Stimulated activated CD8-positive, alpha-beta memory T cell treated with anti-CD3 and anti-CD28 coated beads, Interleukin-15, amount 100 ng/mL, for 48 hours (primary cell): ENCODE data around the gene KRT32.
"Not testable (repeated sequence)": the region's sequence is repeated elsewhere in the genome, so short reads cannot be mapped to it uniquely, and the experiment has no call there.

Experiments used
- DNase-seq, 2 donors: peaks; one replicate each; pipeline ENCODE4 v3.0.0-alpha.2; 2020; ENCODE audit warnings: low read depth in 2 of 2

KRT32 gene

DNA sequence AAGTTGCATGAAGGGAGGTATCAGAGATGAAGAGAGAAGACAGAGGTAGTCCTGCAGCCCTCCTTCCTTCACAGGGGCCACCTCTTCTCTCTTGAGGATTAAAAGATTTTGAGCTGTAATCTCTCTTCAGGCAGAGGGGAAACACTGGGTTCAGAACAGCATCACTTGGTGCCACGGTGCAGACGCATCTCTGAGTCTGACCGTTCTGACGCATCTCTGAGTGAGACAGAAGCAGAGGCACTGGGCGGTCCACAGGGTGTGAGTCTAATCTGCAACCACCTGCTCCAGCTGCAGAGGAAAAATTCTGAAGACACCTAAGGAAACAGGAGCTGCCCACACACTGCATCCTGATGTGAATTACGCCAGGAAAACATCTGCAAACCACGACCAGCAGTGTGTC lies 37.5 kb downstream of the KRT32 start:
- no peak for DNase-seq

- DNase-seq: no peak
These were observed 38.4 kb downstream of the KRT32 start for GRCh38 chr17:41428591-41429291.

DNA sequence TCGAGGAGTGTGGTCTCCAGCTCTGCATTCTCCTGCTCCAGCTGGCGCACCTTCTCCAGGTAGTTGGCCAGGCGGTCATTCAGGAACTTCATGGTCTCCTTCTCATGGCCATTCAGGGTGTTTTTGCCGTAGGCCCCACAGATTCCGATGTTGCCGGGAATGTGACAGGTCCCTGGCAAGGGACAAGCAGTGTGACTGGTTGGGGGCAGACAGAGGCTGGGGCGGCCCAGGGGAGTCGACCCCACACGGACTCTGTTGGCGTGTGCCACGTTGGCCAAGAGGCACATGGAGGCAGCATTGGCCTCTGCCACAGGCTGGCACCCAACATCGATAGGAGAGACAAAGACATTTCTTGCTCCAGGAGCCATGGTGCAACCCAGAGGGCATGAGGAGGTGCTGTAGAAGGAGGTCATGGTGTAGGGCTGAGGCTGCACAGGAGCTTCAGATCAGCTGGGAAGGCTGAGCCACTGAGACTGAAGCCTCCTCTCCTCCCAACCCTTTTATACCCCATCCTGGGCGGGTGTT lies 43.0 kb downstream of the KRT32 start, which contains the start of gene KRT37:
Gene KRT37, minus strand, starts transcription at position 475 of the 525 bp plus-strand sequence. Its CDS starts 62 bp downstream, at position 413.
- no peak for DNase-seq

GRCh38 chr17:41422586-41422985 lies 44.6 kb downstream of the KRT32 start:
- not testable (repeated sequence) for DNase-seq

DNA sequence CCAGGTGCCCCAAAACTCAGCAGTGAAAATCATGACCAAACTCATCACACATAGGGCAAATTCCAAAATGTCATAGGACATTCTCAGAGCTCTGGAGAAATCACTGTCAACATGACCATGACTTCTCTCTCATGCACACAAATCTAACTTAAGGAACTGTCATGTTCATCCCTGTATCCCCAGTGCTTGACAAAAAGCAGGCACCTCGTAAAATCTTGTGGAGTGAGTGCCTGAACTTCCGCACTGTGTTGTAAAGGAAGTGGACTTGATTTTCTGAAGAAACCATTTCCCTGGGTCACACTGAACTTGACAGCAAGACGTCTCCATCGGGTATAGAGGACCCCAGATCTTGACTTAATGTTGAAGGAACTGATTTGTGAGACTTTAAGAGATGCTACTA lies 45.6 kb downstream of the KRT32 start:
- DNase-seq: no peak

GRCh38 chr17:41421116-41421515 lies 46.1 kb downstream of the KRT32 start:
- DNase-seq: no peak

DNA sequence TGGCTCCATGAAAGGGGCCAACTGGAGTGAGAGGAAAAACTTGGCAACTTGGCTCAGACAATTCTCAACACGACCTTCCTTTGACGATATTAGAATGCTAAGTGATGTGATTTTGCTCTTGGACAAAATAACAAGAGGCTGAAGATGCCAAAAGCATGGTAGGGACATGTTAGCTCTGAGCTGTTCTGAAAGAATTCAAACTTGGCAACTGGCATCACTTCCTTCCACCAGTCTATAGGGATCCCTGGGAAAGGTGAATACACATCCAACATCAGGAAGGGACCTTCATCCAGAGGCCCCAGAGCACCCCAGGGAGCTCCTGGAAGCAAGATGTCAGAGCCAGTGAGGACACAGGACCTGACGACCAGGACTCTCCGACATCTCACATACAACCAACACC lies 47.1 kb downstream of the KRT32 start:
- no peak for DNase-seq

DNA sequence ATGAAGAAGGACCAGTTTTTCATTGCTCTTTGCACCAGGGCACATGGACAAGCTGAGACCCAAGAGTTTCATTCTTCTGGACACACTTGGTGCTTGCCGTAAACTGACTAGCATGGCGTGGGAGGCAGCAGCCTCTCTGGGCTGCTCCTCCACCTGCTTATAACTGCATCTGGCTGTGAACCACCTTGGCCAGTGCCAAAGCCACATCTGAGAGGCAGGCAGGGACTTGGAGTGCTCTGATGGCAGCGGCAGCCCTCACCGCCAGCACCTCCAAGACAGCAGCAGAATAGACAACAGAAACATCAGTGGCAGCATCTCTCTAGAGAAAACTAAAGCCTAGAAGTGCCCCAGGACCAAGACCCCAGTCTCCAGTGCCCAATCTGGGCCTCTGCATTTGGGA lies 47.5 kb downstream of the KRT32 start:
- no peak for DNase-seq

DNA sequence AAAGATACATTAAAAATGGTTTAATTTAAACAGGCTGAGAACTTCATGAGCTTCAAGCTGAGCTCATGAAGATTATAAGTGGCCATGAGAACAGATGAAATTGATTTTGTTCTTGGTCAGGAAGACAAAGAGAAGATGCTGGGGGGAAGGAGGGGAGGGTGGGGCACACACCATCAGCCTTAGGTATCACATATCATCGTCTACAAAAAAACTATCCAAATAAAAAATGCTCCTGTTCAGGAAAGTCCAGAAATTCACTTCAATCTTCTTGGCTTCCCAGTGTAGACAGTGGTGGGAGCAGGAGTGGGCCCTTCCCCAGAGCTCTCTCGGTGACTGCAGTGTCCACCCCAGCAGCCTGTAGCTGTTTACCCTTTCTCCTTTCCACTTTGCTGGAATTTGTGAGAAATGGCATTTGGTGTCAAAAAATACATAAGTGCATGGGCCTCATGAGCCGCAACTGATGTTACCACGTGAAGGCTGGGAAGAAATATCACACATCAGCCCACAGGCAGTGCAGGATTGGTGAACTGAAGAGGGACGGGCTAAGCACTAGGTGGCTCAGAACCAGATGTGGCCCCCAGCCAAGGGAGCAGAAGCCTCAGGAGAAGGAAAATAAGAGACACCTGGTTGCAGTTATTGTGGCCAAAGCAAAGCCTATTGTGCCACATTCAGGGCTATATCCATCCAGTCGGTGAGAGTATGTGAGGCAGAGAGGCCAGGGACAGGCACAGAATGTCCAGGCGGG lies 48.9 kb downstream of the KRT32 start:
- DNase-seq: no peak

DNA sequence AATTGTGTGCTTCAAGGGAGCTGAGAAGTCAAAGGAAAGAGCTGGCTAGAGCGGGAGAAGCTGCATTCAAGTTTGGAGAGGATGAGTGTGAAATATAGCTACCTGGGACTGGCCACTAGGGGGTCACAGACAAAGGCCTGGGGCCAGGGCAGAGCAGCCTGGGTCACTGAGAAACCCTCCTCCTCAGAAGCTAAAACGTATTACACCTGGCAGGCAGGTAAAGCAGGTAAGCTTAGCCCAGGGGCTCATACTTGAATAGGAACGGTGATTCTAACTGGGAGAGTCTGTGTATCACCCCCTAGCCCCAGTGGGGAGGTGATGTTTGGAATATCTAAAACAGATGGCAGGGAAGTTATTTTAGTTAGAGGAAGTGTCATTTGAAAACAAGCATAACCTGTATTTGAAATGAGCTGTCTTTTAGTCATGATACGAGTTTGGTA lies 49.6 kb downstream of the KRT32 start:
- no peak for DNase-seq

DNA sequence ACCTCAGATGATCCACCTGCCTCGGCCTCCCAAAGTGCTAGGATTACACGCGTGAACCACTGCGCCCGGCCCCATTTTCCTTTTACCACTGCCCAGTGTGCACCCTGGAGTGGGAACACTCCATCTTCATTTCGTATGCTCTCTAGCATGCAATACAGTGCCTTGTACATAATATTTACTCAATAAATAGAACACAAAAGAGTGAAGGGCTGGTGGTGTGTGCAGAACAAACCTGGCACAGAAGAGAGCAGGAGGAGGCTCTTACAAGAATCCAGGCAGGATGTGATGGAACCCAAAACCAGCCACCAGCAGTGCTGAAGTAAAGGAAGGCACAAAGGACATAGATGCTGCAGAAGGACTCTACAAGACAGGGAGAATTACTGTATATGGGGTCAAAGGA lies 50.1 kb downstream of the KRT32 start:
- DNase-seq: no peak

DNA sequence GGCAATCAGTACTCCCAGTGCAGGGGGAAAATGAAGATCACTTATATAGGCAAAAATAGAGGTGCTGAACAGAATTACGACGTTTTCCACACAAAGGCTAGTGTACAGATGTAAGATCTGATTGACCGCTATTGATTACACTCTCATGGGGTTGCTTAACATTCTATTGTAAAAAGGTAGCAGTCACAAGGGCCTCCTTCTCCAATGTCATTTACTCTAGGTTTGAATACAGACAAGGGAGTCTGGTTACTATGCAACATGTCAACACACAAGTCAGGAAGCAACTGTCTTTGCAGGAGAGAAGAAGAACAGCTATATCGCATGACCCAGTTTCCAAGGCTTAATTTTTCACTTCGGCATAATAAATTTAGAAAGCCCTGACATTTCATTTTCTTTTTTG lies 50.7 kb downstream of the KRT32 start:
- no peak for DNase-seq

GRCh38 chr17:41415833-41416335 lies 51.3 kb downstream of the KRT32 start:
- DNase-seq: no peak

DNA sequence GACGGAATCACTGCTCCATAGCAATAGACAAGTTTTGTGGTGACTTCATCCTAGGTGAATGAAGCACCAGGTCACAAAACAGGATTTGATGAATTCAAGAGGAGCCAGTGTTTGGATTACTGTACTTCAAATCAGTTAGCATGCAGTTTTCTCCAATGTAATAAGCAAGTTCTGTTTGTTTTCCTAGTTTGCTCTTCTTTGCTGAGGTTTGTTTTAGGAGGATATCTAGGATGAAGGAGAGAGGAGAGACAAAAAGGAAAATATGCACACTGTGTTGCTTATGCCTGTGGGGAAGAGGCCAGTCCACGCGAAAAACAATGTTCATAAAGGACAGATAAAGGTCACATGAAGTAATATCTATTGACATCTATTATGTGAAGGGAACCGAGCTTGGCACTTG lies 51.8 kb downstream of the KRT32 start:
- DNase-seq: no peak

DNA sequence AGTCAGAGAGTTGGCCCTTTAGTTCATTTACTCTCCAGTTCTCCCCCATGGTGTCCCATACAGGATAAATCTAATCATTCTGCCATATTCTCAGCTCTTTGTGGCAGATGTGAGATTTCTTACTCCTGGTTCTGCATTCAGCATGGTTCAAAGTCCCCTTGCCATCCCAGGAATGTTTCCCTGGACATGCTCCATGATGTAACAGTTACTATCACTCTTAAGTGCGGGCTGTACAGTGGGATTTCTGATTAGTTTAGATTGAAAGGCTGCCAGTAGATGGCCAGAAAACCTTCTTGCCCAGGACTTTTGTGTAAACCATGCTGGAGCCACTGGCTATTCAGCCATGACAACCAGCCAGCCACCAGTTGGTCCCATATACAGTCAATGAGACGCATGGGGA lies 53.2 kb downstream of the KRT32 start:
- no peak for DNase-seq

DNA sequence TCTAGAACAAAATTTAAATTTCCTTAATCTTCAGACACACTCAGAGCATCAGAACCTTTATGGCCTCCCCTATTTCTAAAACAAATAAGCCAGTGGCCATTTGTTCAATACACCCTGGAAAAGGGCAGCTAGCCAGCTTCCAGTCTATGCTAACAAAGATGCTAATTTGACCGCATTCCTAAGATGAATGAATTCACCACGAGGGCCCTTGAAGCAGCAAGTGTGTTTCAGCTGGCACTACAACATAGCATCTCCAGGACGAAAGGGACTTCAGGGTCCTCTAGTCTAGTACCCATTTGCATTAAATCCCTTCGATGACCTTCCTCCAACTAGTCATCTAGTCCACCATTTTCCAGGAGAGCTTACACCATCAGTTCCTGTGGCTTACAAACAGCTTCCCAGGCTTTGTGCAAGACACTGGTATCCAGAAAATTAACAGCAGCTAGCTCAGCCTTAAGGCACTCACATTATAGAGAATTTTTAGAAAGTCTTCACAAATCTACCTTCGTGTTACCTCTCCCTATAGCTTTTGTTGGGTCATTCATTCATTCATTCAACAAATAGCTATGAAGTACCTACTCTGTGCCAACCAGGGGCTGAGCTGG lies 53.7 kb downstream of the KRT32 start:
- DNase-seq: no peak

DNA sequence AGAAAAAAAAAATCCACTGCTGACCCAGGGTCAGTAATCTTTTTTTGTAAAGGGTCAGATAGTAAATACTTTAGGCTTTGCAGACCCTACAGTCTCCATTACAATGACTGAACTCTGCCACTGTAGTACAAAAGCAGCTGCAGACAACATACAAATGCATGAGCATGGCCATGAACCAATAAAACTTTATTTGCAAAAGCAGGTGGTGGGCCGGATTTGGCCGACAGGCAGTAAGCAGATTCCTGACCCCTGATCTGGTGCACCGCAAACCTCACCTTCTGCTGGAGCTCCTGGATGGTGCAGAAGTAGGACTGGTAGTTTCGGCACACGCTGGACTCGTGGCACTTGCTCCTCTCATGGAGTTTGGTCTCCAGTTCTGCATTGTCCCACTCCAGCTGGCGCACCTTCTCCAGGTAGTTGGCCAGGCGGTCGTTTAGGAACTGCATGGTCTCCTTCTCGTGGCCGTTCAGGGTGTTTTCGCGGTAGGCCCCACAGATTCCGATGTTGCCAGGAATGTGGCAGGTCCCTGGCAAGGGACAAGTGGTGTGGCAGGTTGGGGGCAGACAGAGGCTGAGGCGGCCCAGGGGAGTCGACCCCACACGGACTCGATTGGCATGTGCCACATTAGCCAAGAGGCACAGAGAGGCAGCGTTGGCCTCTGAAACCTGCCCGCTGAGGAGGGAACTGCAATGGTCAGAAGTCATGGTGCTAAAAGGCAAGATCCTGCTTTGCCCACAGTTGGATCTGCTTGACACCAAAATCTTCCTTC lies 55.9 kb downstream of the KRT32 start:
- no peak for DNase-seq
